ENCODE measurements around the gene ADORA2B. TPM values are rescaled to one million over a fixed set of nuclear protein-coding genes. Genes with fewer than 3 reads are reported as not detected.

The ADORA2B gene
- total and polyA plus RNA-seq, 2 experiments from 2014 or later, result 3.3 to 7.9 TPM

DNA sequence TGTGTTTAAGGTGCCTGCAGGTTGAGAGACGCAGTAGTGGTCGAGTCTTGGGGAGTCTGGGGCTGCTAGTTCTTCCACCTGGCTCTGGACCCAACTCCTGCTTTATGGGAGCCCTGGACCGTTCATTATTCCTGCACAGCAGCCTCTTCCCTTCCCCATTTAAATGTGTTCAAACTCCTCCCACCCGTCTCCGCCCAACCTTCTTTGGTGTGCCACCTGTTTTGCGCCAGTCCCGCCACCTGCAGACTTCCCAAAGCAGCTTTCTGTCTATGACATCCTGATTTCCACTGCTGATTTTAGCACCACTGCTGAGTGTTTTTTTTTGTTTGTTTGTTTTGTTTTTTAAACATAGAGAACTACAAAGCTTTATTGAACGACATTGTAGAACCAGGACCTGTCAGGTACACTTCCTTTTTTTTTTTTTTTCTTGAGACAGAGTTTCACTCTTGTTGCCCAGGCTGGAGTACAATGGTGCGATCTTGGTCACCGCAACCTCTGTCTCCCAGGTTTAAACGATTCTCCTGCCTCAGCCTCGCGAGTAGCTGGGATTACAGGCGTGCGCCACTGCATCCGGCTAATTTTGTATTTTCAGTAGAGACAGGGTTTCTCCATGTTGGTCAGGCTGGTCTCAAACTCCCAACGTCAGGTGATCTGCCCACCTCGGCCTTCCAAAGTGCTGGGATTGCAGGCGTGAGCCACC is 12.8 kb downstream of the ADORA2B start (continued):
- no peak for TF ChIP-seq ZNF462 (CRISPR knock-in tag; IDR thresholded peaks at IDR 0.05)
- TF ChIP-seq EZH2 (IDR thresholded peaks at IDR 0.05; ENCODE audit: low read depth, unreplicated experiment), result no peak
- no peak for TF ChIP-seq JUNB (IDR thresholded peaks at IDR 0.05; ENCODE audit: unreplicated experiment)
- TF ChIP-seq ZNF331 (CRISPR knock-in tag; IDR thresholded peaks at IDR 0.05; ENCODE audit: low read depth), result no peak
- no peak for TF ChIP-seq EZH2phosphoT487 (IDR thresholded peaks at IDR 0.05; ENCODE audit: unreplicated experiment)
- no peak for TF ChIP-seq POLR2AphosphoS5 (IDR thresholded peaks at IDR 0.05; ENCODE audit: low read depth)
- TF ChIP-seq, protein P1, sequence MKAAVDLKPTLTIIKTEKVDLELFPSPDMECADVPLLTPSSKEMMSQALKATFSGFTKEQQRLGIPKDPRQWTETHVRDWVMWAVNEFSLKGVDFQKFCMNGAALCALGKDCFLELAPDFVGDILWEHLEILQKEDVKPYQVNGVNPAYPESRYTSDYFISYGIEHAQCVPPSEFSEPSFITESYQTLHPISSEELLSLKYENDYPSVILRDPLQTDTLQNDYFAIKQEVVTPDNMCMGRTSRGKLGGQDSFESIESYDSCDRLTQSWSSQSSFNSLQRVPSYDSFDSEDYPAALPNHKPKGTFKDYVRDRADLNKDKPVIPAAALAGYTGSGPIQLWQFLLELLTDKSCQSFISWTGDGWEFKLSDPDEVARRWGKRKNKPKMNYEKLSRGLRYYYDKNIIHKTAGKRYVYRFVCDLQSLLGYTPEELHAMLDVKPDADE (IDR thresholded peaks at IDR 0.05), result no peak

- Histone ChIP-seq H3K79me2 (replicated peaks; ENCODE audit: insufficient read depth) (no peaks in the 10 kb centered on the region), H3K4me1 (ENCODE audit: insufficient read depth) (peaks cover 7% of the 10 kb centered on the region; the same call in 1 of the 2 replicates), H3K4me2 (no peak overlapping the region), H2AFZ (no peak overlapping the region), H3F3A (replicated peaks; ENCODE audit: low read depth) (no peaks in the 10 kb centered on the region), H4K20me1 (replicated peaks; ENCODE audit: insufficient read depth) (no peaks in the 10 kb centered on the region), H3K36me3 (ENCODE audit: insufficient read depth) (no peaks in the 10 kb centered on the region), H3K4me3 (no peak overlapping the region), H3K27me3 (ENCODE audit: insufficient read depth) (no peaks in the 10 kb centered on the region), H3K9me2 (ENCODE audit: insufficient read depth) (no peaks in the 10 kb centered on the region), H3K27ac (ENCODE audit: low read depth) (no peak overlapping the region)
- no peak for DNase-seq (ENCODE audit: low spot score)
- no peak for ATAC-seq
- no peak overlapping the region for H3K4me3 Mint-ChIP-seq
- peaks cover 7% of the 10 kb centered on the region for H3K27me3 Mint-ChIP-seq (ENCODE audit: insufficient read depth, low read depth, poor library complexity)
- H3K9me3 Mint-ChIP-seq, result no peaks in the 10 kb centered on the region
- H3K4me1 Mint-ChIP-seq, result peaks cover 28% of the 10 kb centered on the region
- no peaks in the 10 kb centered on the region; the same call in 2 of the 3 replicates for H3K36me3 Mint-ChIP-seq (ENCODE audit: low read depth)
- H3K27ac Mint-ChIP-seq, result no peak overlapping the region
- TF ChIP-seq, protein P1 (IDR thresholded peaks at IDR 0.05), result no peak
- TF ChIP-seq, protein P2, sequence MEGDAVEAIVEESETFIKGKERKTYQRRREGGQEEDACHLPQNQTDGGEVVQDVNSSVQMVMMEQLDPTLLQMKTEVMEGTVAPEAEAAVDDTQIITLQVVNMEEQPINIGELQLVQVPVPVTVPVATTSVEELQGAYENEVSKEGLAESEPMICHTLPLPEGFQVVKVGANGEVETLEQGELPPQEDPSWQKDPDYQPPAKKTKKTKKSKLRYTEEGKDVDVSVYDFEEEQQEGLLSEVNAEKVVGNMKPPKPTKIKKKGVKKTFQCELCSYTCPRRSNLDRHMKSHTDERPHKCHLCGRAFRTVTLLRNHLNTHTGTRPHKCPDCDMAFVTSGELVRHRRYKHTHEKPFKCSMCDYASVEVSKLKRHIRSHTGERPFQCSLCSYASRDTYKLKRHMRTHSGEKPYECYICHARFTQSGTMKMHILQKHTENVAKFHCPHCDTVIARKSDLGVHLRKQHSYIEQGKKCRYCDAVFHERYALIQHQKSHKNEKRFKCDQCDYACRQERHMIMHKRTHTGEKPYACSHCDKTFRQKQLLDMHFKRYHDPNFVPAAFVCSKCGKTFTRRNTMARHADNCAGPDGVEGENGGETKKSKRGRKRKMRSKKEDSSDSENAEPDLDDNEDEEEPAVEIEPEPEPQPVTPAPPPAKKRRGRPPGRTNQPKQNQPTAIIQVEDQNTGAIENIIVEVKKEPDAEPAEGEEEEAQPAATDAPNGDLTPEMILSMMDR (conservative IDR thresholded peaks at IDR 0.05; ENCODE audit: low read depth in 2 of 2), result no peak
- TF ChIP-seq, protein P3, sequence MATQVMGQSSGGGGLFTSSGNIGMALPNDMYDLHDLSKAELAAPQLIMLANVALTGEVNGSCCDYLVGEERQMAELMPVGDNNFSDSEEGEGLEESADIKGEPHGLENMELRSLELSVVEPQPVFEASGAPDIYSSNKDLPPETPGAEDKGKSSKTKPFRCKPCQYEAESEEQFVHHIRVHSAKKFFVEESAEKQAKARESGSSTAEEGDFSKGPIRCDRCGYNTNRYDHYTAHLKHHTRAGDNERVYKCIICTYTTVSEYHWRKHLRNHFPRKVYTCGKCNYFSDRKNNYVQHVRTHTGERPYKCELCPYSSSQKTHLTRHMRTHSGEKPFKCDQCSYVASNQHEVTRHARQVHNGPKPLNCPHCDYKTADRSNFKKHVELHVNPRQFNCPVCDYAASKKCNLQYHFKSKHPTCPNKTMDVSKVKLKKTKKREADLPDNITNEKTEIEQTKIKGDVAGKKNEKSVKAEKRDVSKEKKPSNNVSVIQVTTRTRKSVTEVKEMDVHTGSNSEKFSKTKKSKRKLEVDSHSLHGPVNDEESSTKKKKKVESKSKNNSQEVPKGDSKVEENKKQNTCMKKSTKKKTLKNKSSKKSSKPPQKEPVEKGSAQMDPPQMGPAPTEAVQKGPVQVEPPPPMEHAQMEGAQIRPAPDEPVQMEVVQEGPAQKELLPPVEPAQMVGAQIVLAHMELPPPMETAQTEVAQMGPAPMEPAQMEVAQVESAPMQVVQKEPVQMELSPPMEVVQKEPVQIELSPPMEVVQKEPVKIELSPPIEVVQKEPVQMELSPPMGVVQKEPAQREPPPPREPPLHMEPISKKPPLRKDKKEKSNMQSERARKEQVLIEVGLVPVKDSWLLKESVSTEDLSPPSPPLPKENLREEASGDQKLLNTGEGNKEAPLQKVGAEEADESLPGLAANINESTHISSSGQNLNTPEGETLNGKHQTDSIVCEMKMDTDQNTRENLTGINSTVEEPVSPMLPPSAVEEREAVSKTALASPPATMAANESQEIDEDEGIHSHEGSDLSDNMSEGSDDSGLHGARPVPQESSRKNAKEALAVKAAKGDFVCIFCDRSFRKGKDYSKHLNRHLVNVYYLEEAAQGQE (IDR thresholded peaks at IDR 0.05; ENCODE audit: unreplicated experiment), result no peak
Observed at GRCh38 chr17:15958484-15958854, 13.5 kb downstream of the ADORA2B start.
